D721Med (cell line): Measurements from ENCODE around the gene KRT73.

Source experiments
- DNase-seq: peaks from one replicate; pipeline ENCODE4 v3.0.0; 2011; ENCODE audit warnings: low spot score; ENCODE audit not compliant: insufficient read length
- FAIRE-seq: peaks from 2 replicates; lab custom pipeline; 2011; peaks lifted over from hg19 to GRCh38; lab: Jason Lieb, UNC
- CTCF ChIP-seq: IDR thresholded peaks from 2 replicates; pipeline ENCODE4 v1.5.1; 2012; ENCODE audit warnings: mild to moderate bottlenecking, control low read depth; ENCODE audit not compliant: insufficient read depth; ENCODE audit errors: missing control alignments

The KRT73 gene

GRCh38 chr12:52614381-52615207 lies 3.8 kb downstream of the KRT73 start:
- FAIRE-seq (no peak), DNase-seq (no peak)
- TF ChIP-seq CTCF = no peak

DNA sequence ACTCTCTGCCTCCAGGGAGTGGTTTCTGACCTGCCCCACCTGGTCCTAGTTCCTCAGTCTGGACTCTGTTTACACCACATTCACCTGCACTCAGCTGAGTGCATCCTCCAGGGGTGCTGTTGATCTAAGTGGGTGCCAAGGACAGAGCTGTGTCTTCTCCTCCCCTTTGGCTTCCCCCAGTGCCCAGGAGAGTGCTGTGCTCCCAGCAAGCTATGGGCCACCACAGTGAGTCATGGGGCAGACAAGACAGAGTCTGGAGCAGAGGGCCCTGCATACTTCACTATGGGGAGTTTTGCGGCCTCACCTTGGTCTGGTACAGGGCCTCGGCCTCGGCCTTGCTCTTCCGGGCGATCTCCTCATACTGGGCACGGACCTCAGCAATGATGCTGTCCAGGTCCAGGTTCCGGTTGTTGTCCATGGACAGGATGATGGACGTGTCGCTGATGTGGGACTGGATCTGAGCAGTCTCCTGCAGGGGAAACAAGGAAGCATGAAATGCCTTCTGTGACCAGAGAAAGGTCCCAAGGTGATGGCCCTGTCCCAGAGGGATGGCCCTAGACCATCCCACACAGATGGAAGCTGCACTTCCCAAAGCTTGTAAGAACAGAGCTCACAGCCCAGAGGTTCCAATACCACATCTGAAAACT lies 4.9 kb downstream of the KRT73 start:
- DNase-seq (no peak), FAIRE-seq (no peak)
- no peak for TF ChIP-seq CTCF

GRCh38 chr12:52612431-52613383 lies 5.7 kb downstream of the KRT73 start:
- TF ChIP-seq CTCF = no peak
- DNase-seq (no peak), FAIRE-seq (no peak)

GRCh38 chr12:52611080-52611468 lies 7.3 kb downstream of the KRT73 start:
- no peak for TF ChIP-seq CTCF
- DNase-seq (no peak), FAIRE-seq (no peak)

DNA sequence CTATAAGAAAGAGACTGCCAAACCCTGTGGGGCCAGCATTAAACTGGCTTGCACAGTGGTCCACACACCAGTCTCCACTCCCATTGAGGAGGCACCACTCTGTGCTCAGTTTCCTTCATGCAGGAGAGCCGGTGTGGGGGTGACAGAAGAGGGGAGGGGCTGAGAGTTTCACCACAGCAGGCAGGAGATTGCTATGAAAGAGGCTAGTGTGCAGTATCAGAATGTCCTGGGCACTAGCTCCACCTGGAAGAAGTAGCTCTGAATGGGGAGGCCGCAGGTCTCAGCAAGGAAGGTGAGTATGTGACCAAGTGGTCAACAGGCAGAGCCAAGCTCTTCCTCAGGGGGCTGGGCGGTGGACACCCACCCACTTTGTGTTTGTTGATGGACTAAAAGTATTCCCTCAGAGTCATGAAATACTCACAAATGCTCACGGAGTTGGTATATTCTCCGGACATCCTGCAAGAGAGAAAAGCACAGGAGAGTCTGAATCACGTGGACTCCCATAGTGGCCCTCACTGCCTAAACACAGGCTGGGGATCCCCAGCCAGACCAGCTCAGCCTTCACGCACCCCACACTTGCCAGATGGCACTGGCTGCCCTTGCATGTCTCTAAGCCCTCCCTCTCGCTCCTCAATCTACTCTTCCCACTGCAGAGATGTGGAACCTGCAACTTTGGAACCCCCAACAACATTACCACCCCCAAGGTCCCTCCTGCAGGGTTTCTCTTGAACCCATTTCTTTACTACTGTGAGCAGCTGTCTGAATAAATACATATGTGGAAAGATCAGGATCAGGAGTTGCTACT lies 9.3 kb downstream of the KRT73 start:
- DNase-seq (no peak), FAIRE-seq (no peak)
- TF ChIP-seq CTCF = no peak

- FAIRE-seq (no peak), DNase-seq (no peak)
- no peak for TF ChIP-seq CTCF
These were observed 10.2 kb downstream of the KRT73 start for GRCh38 chr12:52608161-52608560.
